A673 (cell line): ENCODE data around the gene PLEKHG2. TPM values are rescaled to one million over a fixed set of nuclear protein-coding genes. Genes with fewer than 3 reads are reported as not detected.

Experiments
- BruUV-seq: library from RNA; stranded (reverse); fragments of 400-500 nt; replicated peaks from 2 replicates; lab custom pipeline; 2021; lab: Mats Ljungman, UMichigan
- CTCF ChIA-PET: fragments of 300-600 bp; sonication (Branson Sonifier 250); formaldehyde crosslinking; loops from one replicate; lab custom pipeline; 2022; ENCODE audit warnings: antibody characterized with exemption; lab: Charles Lee
- POLR2A ChIA-PET: fragments of 300-600 bp; sonication (Branson Sonifier 250); formaldehyde crosslinking; loops from one replicate; lab custom pipeline; 2022; ENCODE audit warnings: antibody characterized with exemption; ENCODE audit not compliant: low non-redundant PET; lab: Charles Lee
- DNase-seq: peaks from one replicate; pipeline ENCODE4 v3.0.0-alpha.2; 2015; ENCODE audit warnings: low spot score
- H3K27ac ChIP-seq: fragments of 200-600 bp; sonication (generic); 2 replicates; pipeline ENCODE4 v1.5.1; 2016; ENCODE audit warnings: mixed run types, low read depth, mild to moderate bottlenecking, mixed read lengths, antibody characterized with exemption, low read length; ENCODE audit not compliant: poor library complexity, severe bottlenecking
- H3K27me3 ChIP-seq: fragments of 200-600 bp; sonication (generic); replicated peaks from 2 replicates; pipeline ENCODE4 v1.6.1; 2017; ENCODE audit warnings: mixed run types, low read depth, mild to moderate bottlenecking, mixed read lengths, antibody characterized with exemption, low read length; ENCODE audit not compliant: insufficient read depth, poor library complexity
- H3K36me3 ChIP-seq: fragments of 200-600 bp; sonication (generic); 2 replicates; pipeline ENCODE4 v1.6.1; 2016; ENCODE audit warnings: mixed run types, mild to moderate bottlenecking, mixed read lengths, antibody characterized with exemption, low read length; ENCODE audit not compliant: insufficient read depth, poor library complexity, severe bottlenecking
- H3K4me1 ChIP-seq: fragments of 200-600 bp; sonication (generic); 2 replicates; pipeline ENCODE4 v1.6.1; 2017; ENCODE audit warnings: mixed run types, mild to moderate bottlenecking, mixed read lengths, antibody characterized with exemption, low read length; ENCODE audit not compliant: insufficient read depth, poor library complexity, severe bottlenecking
- H3K4me3 ChIP-seq: fragments of 200-600 bp; sonication (generic); 2 replicates; pipeline ENCODE4 v1.5.1; 2016; ENCODE audit warnings: low read depth, mixed run types, mild to moderate bottlenecking, mixed read lengths, low read length; ENCODE audit not compliant: poor library complexity, severe bottlenecking
- H3K9me3 ChIP-seq: fragments of 200-600 bp; sonication (generic); 2 replicates; pipeline ENCODE4 v1.6.1; 2016; ENCODE audit warnings: mixed run types, low read depth, mild to moderate bottlenecking, mixed read lengths, antibody characterized with exemption, low read length; ENCODE audit not compliant: poor library complexity, severe bottlenecking
- EZH2 ChIP-seq: fragments of 200-600 bp; sonication (generic); IDR thresholded peaks from 2 replicates; pipeline ENCODE4 v1.6.1; 2017; ENCODE audit warnings: borderline replicate concordance, low read depth, mild to moderate bottlenecking, mixed read lengths, antibody characterized with exemption, low read length; ENCODE audit not compliant: poor library complexity, severe bottlenecking
- intact Hi-C: fragments of 100-400 bp; cut with micrococcal nuclease; formaldehyde crosslinking; loops from one replicate; pipeline ENCODE4 v1.10.0; 2022; ENCODE audit not compliant: unreplicated experiment
- total RNA-seq: library from RNA; stranded (reverse); gene quantifications from 2 replicates; pipeline ENCODE4 v1.2.3, GENCODE V29; 2021
- TF ChIP-seq, protein P1 (sequence below): fragments of 300-800, 200-600 bp; sonication (generic); conservative IDR thresholded peaks from 2 replicates; pipeline ENCODE4 v1.5.1; 2017; ENCODE audit warnings: low read depth, mild to moderate bottlenecking, antibody characterized with exemption, low read length, moderate library complexity, mixed read lengths

The PLEKHG2 gene
- total RNA-seq, 1 experiment from 2014 or later, result 99.4 TPM

DNA sequence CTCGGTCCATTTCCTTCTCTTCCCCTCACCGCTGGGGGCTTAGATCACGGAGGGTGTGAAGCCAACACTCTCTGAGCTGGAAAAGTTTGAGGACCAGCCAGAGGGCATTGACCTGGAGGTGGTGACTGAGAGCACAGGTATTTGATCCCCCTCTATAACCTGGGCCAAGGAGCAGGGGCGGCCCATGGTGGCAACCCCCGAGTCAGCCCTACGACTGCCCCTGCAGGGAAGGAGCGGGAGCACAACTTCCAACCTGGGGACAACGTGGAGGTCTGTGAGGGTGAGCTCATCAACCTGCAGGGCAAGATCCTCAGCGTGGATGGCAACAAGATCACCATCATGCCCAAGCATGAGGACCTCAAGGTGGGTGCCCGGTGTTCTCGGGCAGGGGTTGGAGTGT is 56.6 kb downstream of the PLEKHG2 start:
- Histone ChIP-seq H3K9me3 (no peaks in the 10 kb centered on the region), H3K36me3 (peaks cover 84% of the 10 kb centered on the region), H3K27ac (no peak overlapping the region), H3K27me3 (no peaks in the 10 kb centered on the region), H3K4me1 (no peaks in the 10 kb centered on the region), H3K4me3 (no peak overlapping the region)
- intact Hi-C loops, result no loop called here
- DNase-seq, result no peak
- TF ChIP-seq, protein P1, sequence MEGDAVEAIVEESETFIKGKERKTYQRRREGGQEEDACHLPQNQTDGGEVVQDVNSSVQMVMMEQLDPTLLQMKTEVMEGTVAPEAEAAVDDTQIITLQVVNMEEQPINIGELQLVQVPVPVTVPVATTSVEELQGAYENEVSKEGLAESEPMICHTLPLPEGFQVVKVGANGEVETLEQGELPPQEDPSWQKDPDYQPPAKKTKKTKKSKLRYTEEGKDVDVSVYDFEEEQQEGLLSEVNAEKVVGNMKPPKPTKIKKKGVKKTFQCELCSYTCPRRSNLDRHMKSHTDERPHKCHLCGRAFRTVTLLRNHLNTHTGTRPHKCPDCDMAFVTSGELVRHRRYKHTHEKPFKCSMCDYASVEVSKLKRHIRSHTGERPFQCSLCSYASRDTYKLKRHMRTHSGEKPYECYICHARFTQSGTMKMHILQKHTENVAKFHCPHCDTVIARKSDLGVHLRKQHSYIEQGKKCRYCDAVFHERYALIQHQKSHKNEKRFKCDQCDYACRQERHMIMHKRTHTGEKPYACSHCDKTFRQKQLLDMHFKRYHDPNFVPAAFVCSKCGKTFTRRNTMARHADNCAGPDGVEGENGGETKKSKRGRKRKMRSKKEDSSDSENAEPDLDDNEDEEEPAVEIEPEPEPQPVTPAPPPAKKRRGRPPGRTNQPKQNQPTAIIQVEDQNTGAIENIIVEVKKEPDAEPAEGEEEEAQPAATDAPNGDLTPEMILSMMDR, result no peak
- no peak for TF ChIP-seq EZH2
- BruUV-seq, result no TSS peak
- CTCF ChIA-PET, result interaction anchor here (0.6 kb wide), 1 partner anchor 19 kb away, joined by 3 read pairs; no protein-coding TSS in a partner anchor
- POLR2A ChIA-PET, result no interaction called here

DNA sequence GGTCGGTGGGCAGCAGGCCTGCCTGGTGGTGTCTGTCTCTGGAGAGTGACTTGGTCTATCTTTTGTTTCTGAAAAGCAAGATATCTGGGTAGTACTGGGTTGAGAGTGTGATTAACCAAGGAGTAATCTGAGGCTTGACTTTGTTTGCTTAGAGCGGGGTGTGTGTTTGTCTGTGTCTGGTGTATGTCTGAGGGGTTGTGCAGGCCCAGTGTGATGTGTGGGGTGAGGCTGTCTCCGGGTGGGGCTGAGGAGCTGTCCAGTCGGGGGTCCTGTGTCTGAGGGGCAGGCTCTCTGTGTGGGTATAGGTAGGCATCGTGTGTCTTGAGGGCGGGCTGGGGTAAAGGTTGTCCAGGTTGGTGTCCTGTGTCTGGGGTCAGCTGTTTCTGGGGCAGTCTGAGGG is 57.1 kb downstream of the PLEKHG2 start:
- no peaks in the 10 kb centered on the region for H3K27me3 ChIP-seq
- no TSS peak for BruUV-seq
- H3K9me3 ChIP-seq, result no peaks in the 10 kb centered on the region
- intact Hi-C loops, result no loop called here
- H3K4me3 ChIP-seq, result no peak overlapping the region
- H3K36me3 ChIP-seq, result peaks cover 84% of the 10 kb centered on the region
- ChIA-PET CTCF (interaction anchor here (0.6 kb wide), 1 partner anchor 20 kb away, joined by 3 read pairs; no protein-coding TSS in a partner anchor), POLR2A (no interaction called here)
- H3K4me1 ChIP-seq, result no peaks in the 10 kb centered on the region
- TF ChIP-seq, protein P1, result no peak
- TF ChIP-seq EZH2, result no peak
- no peak for DNase-seq
- H3K27ac ChIP-seq, result no peak overlapping the region

DNA sequence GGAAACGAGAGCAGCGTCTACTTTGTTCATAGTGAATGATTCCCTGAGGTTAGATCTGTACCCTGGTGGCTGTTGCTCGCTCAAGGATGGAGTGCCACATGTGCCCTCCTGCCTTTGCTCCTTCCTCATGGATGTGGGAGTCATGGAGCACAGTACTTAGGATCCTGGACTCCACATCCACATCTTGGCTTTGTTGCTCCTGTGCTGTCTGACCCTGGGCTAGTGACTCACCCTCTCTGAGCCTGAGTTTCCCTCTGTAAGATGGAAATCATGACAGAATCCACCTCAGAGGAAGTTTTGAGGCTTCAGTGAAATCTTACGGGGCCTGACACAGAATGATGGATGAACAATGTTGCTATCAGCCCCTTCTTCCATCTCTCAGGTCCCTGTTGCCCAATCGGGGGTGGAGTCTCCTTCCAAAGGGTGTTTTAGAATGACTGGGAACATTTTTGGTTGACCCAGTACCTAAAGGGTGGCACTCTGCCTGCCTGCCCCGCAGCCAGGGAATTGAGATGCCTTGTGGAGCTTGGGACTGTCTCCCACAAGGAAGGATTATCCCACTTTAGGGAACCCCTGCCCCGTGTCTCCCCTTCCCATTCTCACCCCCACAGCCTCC is 58.4 kb downstream of the PLEKHG2 start:
- POLR2A ChIA-PET, result no interaction called here

More for the DNA sequence above, 58.4 kb downstream of the PLEKHG2 start:
- Histone ChIP-seq H3K9me3 (no peaks in the 10 kb centered on the region), H3K4me3 (no peak overlapping the region), H3K4me1 (no peaks in the 10 kb centered on the region), H3K27me3 (no peaks in the 10 kb centered on the region), H3K36me3 (peaks cover 82% of the 10 kb centered on the region), H3K27ac (no peak overlapping the region)
- BruUV-seq, result no TSS peak
- intact Hi-C loops, result loop anchor here (5.0 kb wide), 1 partner anchor 61 kb away; the partner anchor contains the start of gene EID2B
- no peak for DNase-seq
- CTCF ChIA-PET, result no interaction called here
- TF ChIP-seq, protein P1, result no peak
- no peak for TF ChIP-seq EZH2
